ENCODE measurements around the gene PACSIN3. TPM values are rescaled to one million over a fixed set of nuclear protein-coding genes. Genes with fewer than 3 reads are reported as not detected.

Gene PACSIN3
- 14.5 and 17.0 TPM in 2 replicates for total RNA-seq

DNA sequence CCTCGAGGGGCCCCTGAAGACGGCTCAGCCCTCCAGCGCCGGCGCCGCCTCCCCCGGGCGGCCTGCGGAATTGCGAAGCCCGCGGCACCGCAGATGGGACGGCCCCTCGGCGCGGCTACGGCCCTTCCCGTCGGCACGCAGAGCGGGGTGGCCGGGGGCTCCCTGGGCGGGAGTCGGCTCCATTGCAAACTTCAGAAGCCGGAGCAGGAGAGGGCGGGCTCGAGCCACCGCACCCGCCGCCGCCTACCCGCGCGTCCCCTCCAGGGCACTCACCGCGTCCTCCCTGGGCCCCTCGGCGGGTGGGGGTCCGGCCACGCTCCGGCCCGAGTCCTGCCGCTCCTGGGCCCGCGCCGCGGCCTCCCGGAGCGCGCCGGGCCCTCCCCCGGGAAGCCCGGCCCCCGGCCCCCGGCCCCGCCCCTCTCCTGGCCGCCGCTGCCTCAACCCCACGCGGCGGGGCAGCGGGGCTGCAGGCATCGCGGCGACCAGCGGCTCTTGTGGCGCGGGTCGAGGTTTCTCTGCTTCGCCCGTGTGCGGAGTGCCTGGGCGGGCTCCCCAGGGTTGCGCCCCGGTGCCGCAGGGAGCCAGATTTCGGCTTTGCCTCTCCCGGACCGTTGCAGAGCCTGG lies at the start of gene PACSIN3:
PACSIN3 (minus strand) TSS at position 359 of the 624 bp plus-strand sequence. CDS start 3,707 bp downstream, outside the sequence.
- Mint-ChIP-seq H3K27ac (no peak within 1 kb of the TSS), H3K9me3 (no peaks in the 10 kb centered on the region), H3K27me3 (ENCODE audit: insufficient read depth) (peaks cover 44% of the 10 kb centered on the region), H3K36me3 (ENCODE audit: low read depth) (peaks cover 3% of the 10 kb centered on the region), H3K4me1 (ENCODE audit: low read depth) (no peaks in the 10 kb centered on the region), H3K4me3 (peak within 1 kb of the TSS; percentile 79)
- DNase-seq (ENCODE audit: low spot score), result peak; percentile 29
- intact Hi-C loops (cut with micrococcal nuclease), result loop anchor here (1.0 to 2.0 kb wide), 3 partner anchors 9 to 73 kb away; partner anchors contain the start of gene DDB2

DNA sequence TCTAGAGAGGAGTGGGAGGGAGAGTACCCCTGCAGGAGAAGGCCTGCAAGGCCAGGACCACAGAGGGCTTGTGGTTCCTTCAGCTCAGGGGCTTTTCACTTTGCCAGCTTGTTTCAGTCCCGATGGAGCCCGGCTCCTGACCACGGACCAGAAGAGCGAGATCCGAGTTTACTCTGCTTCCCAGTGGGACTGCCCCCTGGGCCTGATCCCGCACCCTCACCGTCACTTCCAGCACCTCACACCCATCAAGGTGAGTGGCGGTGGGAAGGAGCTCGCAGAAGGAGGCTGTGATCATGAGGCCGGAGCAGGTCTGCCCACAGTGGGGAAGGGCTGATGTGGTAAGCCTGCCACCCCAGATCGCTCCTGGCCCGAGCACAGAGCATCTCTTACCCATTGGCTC lies 48.9 kb upstream of the PACSIN3 start:
- Mint-ChIP-seq H3K36me3 (ENCODE audit: low read depth) (peaks cover 43% of the 10 kb centered on the region), H3K4me3 (peak overlapping the region; percentile 38), H3K27me3 (ENCODE audit: insufficient read depth) (no peaks in the 10 kb centered on the region), H3K9me3 (no peaks in the 10 kb centered on the region), H3K4me1 (ENCODE audit: low read depth) (peaks cover 37% of the 10 kb centered on the region), H3K27ac (peak overlapping the region; percentile 74)
- DNase-seq (ENCODE audit: low spot score), result no peak
- intact Hi-C loops (cut with micrococcal nuclease), result loop anchor here (2.0 kb wide), 1 partner anchor 34 kb away; no protein-coding TSS in a partner anchor

GRCh38 chr11:47234669-47235100 lies 48.5 kb upstream of the PACSIN3 start:
- H3K9me3 Mint-ChIP-seq, result no peaks in the 10 kb centered on the region
- peak; percentile 41 for DNase-seq (ENCODE audit: low spot score)
- H3K4me3 Mint-ChIP-seq, result peak overlapping the region; percentile 38
- peak overlapping the region; percentile 74 for H3K27ac Mint-ChIP-seq
- peaks cover 37% of the 10 kb centered on the region for H3K4me1 Mint-ChIP-seq (ENCODE audit: low read depth)
- H3K27me3 Mint-ChIP-seq (ENCODE audit: insufficient read depth), result no peaks in the 10 kb centered on the region
- H3K36me3 Mint-ChIP-seq (ENCODE audit: low read depth), result peaks cover 39% of the 10 kb centered on the region
- intact Hi-C loops (cut with micrococcal nuclease), result loop anchor here (1.0 to 2.0 kb wide), 2 partner anchors 9 to 34 kb away; no protein-coding TSS in a partner anchor

DNA sequence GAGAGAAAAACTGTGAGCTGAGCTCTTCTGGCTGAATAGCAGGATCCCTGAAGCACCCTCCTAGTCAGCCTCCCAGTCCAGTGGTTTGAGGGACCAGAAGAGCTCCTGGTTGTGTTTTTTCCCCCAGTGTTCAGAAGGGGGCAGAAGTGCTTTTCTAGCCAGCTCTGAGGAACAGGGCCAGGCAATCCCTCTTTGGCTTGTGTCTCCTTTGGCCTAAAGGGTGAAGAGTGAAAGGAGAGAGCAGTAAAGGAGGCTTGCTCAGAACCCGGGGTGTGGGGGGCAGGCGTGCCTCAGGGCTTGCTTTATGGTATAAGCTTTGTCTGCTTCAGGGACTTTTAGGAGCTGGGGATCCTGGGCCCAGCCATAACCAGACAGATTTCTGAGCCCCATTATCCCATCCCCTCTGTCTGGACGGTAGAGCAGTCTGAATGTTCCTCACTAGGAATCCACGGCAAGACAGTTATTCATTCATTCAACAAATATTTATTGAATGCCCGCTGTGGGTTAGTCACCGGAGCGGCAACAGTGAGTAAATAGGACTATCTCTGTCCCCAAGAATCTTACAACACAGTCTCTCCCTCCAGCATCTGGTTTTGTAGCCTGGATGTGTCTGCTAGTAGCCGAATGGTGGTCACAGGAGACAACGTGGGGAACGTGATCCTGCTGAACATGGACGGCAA lies 47.9 kb upstream of the PACSIN3 start:
- peak overlapping the region; percentile 64 for H3K4me3 Mint-ChIP-seq
- DNase-seq (ENCODE audit: low spot score), result no peak

GRCh38 chr11:47233051-47233450 lies 46.8 kb upstream of the PACSIN3 start:
- intact Hi-C loops (cut with micrococcal nuclease), result no loop called here
- Mint-ChIP-seq H3K27me3 (ENCODE audit: insufficient read depth) (no peaks in the 10 kb centered on the region), H3K4me3 (no peak overlapping the region)

More for the DNA sequence above, 47.9 kb upstream of the PACSIN3 start:
- Mint-ChIP-seq H3K4me1 (ENCODE audit: low read depth) (peaks cover 41% of the 10 kb centered on the region), H3K27ac (peak overlapping the region; percentile 83), H3K9me3 (no peaks in the 10 kb centered on the region), H3K36me3 (ENCODE audit: low read depth) (peaks cover 39% of the 10 kb centered on the region), H3K27me3 (ENCODE audit: insufficient read depth) (no peaks in the 10 kb centered on the region)
- intact Hi-C loops (cut with micrococcal nuclease), result loop anchor here (1.0 to 2.0 kb wide), 2 partner anchors 9 to 35 kb away; no protein-coding TSS in a partner anchor

DNA sequence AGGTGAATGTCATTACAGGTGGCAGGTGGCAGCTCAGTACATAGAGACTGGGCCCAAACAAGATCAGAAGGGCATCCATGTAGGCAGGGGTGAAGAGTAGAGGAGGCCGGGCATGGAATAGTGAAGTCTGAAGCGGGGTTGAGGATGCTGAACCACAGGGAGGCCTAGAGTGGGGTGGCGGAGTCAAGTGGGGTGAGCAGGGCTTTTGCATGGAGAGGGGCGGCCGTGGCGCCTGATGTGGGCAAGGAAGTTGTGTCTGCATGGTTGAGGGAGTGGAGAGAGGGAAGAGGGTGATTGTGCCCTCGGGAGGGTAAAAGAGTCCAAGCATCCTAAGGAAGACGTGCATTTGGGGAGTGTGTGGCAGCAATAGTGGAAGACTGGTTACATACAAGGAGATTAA lies 42.9 kb upstream of the PACSIN3 start:
- peaks cover 33% of the 10 kb centered on the region for H3K4me1 Mint-ChIP-seq (ENCODE audit: low read depth)
- H3K9me3 Mint-ChIP-seq, result no peaks in the 10 kb centered on the region
- intact Hi-C loops (cut with micrococcal nuclease), result no loop called here
- no peak overlapping the region for H3K4me3 Mint-ChIP-seq
- no peak for DNase-seq (ENCODE audit: low spot score)
- H3K27me3 Mint-ChIP-seq (ENCODE audit: insufficient read depth), result no peaks in the 10 kb centered on the region
- peaks cover 37% of the 10 kb centered on the region for H3K36me3 Mint-ChIP-seq (ENCODE audit: low read depth)
- peak overlapping the region; percentile 56 for H3K27ac Mint-ChIP-seq

More at GRCh38 chr11:47233051-47233450, 46.8 kb upstream of the PACSIN3 start:
- Mint-ChIP-seq H3K4me1 (ENCODE audit: low read depth) (peaks cover 45% of the 10 kb centered on the region), H3K9me3 (no peaks in the 10 kb centered on the region), H3K27ac (no peak overlapping the region), H3K36me3 (ENCODE audit: low read depth) (peaks cover 44% of the 10 kb centered on the region)
- no peak for DNase-seq (ENCODE audit: low spot score)

GRCh38 chr11:47225552-47226400 lies 39.5 kb upstream of the PACSIN3 start:
- no peak for DNase-seq (ENCODE audit: low spot score)
- Mint-ChIP-seq H3K4me1 (ENCODE audit: low read depth) (peaks cover 27% of the 10 kb centered on the region), H3K27ac (peak overlapping the region; percentile 64), H3K4me3 (peak overlapping the region; percentile 38), H3K27me3 (ENCODE audit: insufficient read depth) (no peaks in the 10 kb centered on the region), H3K36me3 (ENCODE audit: low read depth) (peaks cover 37% of the 10 kb centered on the region), H3K9me3 (no peaks in the 10 kb centered on the region)
- intact Hi-C loops (cut with micrococcal nuclease), result loop anchor here (1.0 kb wide), 3 partner anchors 9 to 44 kb away; no protein-coding TSS in a partner anchor

DNA sequence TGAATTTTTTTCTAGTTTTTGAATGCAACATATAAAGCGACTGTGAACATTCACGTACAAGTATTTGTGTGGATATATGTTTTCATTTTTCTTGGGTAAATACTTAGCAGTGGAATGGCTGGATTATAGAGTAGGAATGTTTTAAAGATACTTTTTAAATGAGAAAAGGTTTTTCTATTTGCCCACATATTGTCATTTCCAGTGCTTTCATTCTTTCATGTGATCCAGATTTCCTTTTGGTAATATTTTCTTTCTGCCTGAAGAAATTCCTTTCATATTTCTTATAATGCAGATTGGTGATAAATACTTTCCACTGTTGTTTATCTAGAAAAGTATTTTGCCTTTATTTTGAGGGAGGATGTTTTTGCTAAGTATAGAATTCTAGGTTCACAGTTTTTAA lies 36.5 kb upstream of the PACSIN3 start:
- H3K9me3 Mint-ChIP-seq, result no peaks in the 10 kb centered on the region
- intact Hi-C loops (cut with micrococcal nuclease), result no loop called here
- peaks cover 36% of the 10 kb centered on the region for H3K4me1 Mint-ChIP-seq (ENCODE audit: low read depth)
- peak overlapping the region; percentile 48 for H3K27ac Mint-ChIP-seq
- H3K36me3 Mint-ChIP-seq (ENCODE audit: low read depth), result peaks cover 46% of the 10 kb centered on the region
- no peak overlapping the region for H3K4me3 Mint-ChIP-seq
- no peak for DNase-seq (ENCODE audit: low spot score)
- no peaks in the 10 kb centered on the region for H3K27me3 Mint-ChIP-seq (ENCODE audit: insufficient read depth)

DNA sequence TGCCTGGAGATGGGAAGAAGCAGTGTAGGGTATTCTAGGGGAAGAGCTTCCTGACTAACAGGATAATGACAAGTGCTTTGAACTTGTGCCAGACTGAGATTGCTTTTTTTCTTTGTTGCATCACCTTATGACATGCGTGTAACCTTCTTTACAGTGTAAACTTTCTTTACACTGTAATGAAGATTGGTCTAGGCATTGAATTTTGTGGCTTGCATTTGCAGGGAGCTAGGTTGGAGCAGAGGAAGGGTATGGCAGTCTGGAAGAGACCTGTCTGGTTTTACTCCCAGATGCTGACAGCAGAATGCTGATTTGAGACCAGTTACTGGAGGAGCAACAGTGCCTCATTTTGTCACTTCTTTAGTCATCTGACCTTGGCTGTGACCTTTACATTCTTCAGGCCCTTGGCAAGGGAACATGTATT lies 34.2 kb upstream of the PACSIN3 start:
- DNase-seq (ENCODE audit: low spot score), result no peak
- H3K4me3 Mint-ChIP-seq, result peak overlapping the region; percentile 50
- intact Hi-C loops (cut with micrococcal nuclease), result no loop called here
- no peaks in the 10 kb centered on the region for H3K27me3 Mint-ChIP-seq (ENCODE audit: insufficient read depth)
- H3K4me1 Mint-ChIP-seq (ENCODE audit: low read depth), result peaks cover 46% of the 10 kb centered on the region
- H3K9me3 Mint-ChIP-seq, result no peaks in the 10 kb centered on the region
- H3K36me3 Mint-ChIP-seq (ENCODE audit: low read depth), result peaks cover 50% of the 10 kb centered on the region
- H3K27ac Mint-ChIP-seq, result peak overlapping the region; percentile 92

GRCh38 chr11:47216121-47216798 lies 30.0 kb upstream of the PACSIN3 start:
- DNase-seq (ENCODE audit: low spot score), result peak; percentile 53
- Mint-ChIP-seq H3K36me3 (ENCODE audit: low read depth) (peaks cover 40% of the 10 kb centered on the region), H3K4me1 (ENCODE audit: low read depth) (peaks cover 56% of the 10 kb centered on the region), H3K27ac (peak overlapping the region; percentile 98), H3K4me3 (peak overlapping the region; percentile 96), H3K9me3 (no peaks in the 10 kb centered on the region), H3K27me3 (ENCODE audit: insufficient read depth) (no peaks in the 10 kb centered on the region)
- intact Hi-C loops (cut with micrococcal nuclease), result loop anchor here (1.0 to 5.0 kb wide), 7 partner anchors 9 to 631 kb away; partner anchors contain the start of genes MTCH2, NUP160, PSMC3 and SLC39A13

- H3K9me3 Mint-ChIP-seq, result no peaks in the 10 kb centered on the region
- H3K4me1 Mint-ChIP-seq (ENCODE audit: low read depth), result peaks cover 53% of the 10 kb centered on the region
- no peak for DNase-seq (ENCODE audit: low spot score)
- peaks cover 2% of the 10 kb centered on the region for H3K27me3 Mint-ChIP-seq (ENCODE audit: insufficient read depth)
- peak overlapping the region; percentile 96 for H3K4me3 Mint-ChIP-seq
- H3K36me3 Mint-ChIP-seq (ENCODE audit: low read depth), result peaks cover 35% of the 10 kb centered on the region
- peak overlapping the region; percentile 98 for H3K27ac Mint-ChIP-seq
- intact Hi-C loops (cut with micrococcal nuclease), result loop anchor here (1.0 to 5.0 kb wide), 4 partner anchors 33 to 632 kb away; partner anchors contain the start of genes ACP2, ATG13, HARBI1 and MTCH2
Observed at GRCh38 chr11:47215366-47215910, 29.2 kb upstream of the PACSIN3 start.

Data from activated T-helper 1 cell treated with anti-CD3 and anti-CD28 coated beads, Interleukin-12 subunit alpha, Interleukin-12 subunit beta, Interleukin-2, Interleukin-4 antibody, amounts not matched to agents 30 ng/mL and 10 ng/mL and 1 ng/mL, durations not matched to agents 14 hours and 24 hours and 36 hours (primary cell).